ENCODE measurements around the gene RGS6.

- TF ChIP-seq, protein P1, sequence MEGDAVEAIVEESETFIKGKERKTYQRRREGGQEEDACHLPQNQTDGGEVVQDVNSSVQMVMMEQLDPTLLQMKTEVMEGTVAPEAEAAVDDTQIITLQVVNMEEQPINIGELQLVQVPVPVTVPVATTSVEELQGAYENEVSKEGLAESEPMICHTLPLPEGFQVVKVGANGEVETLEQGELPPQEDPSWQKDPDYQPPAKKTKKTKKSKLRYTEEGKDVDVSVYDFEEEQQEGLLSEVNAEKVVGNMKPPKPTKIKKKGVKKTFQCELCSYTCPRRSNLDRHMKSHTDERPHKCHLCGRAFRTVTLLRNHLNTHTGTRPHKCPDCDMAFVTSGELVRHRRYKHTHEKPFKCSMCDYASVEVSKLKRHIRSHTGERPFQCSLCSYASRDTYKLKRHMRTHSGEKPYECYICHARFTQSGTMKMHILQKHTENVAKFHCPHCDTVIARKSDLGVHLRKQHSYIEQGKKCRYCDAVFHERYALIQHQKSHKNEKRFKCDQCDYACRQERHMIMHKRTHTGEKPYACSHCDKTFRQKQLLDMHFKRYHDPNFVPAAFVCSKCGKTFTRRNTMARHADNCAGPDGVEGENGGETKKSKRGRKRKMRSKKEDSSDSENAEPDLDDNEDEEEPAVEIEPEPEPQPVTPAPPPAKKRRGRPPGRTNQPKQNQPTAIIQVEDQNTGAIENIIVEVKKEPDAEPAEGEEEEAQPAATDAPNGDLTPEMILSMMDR (IDR thresholded peaks at IDR 0.05) = no peak
- TF ChIP-seq POLR2A (IDR thresholded peaks at IDR 0.05) = no peak
Observed at GRCh38 chr14:72333357-72333756, 401.1 kb downstream of the RGS6 start.

Measured in thyroid gland (tissue), 4 donors.